ENCODE results near the gene ZDHHC7.
A peak's percentile ranks its signal among the peaks of the same experiment; 100 is the strongest.

ZDHHC7 gene

GRCh38 chr16:85008271-85008670, 3.1 kb downstream of the ZDHHC7 start:
- H3K9me3 ChIP-seq (ENCODE audit: insufficient read depth, low read depth, low read length) = no peaks in the 10 kb centered on the region
- H3K4me3 ChIP-seq (ENCODE audit: low read depth, low read length) = no peak overlapping the region
- no peak overlapping the region for H4K8ac ChIP-seq (ENCODE audit: low read depth, low read length)
- no CpG with 5 or more reads among the region's 3 CpGs for WGBS (ENCODE audit: extremely low coverage, insufficient coverage, insufficient read length)
- DNase-seq = no peak
- H2AFZ ChIP-seq (ENCODE audit: insufficient read depth, low read length, poor library complexity) = no peak overlapping the region
- no peak overlapping the region for H2BK12ac ChIP-seq (ENCODE audit: low read length)
- H3K23ac ChIP-seq (ENCODE audit: low read length) = no peak overlapping the region
- H3K27ac ChIP-seq (ENCODE audit: low read depth, low read length) = no peak overlapping the region
- no peak overlapping the region for H3K18ac ChIP-seq (ENCODE audit: low read length)
- no peaks in the 10 kb centered on the region for H3K27me3 ChIP-seq (ENCODE audit: insufficient read depth, low read length)
- H2BK120ac ChIP-seq (ENCODE audit: insufficient read depth, low read length, poor library complexity) = no peak overlapping the region
- no peak overlapping the region for H3K4me2 ChIP-seq (ENCODE audit: low read length)
- H4K91ac ChIP-seq (ENCODE audit: low read depth, low read length) = no peak overlapping the region
- peaks cover 25 to 29% of the 10 kb centered on the region in 2 experiments for H3K4me1 ChIP-seq (ENCODE audit: control insufficient read depth in 1 of 2, insufficient read depth in 2 of 2, low read length in 2 of 2)
- H3K79me1 ChIP-seq (ENCODE audit: low read length) = peaks cover 15% of the 10 kb centered on the region
- peaks cover 16% of the 10 kb centered on the region for H3K79me2 ChIP-seq (ENCODE audit: control insufficient read depth, insufficient read depth, low read length, poor library complexity)
- no peak overlapping the region for H2AK5ac ChIP-seq (ENCODE audit: low read length)
- no peaks in the 10 kb centered on the region for H3K36me3 ChIP-seq (ENCODE audit: control insufficient read depth in 1 of 2, insufficient read depth in 2 of 2, low read length in 2 of 2)
- H3K4ac ChIP-seq (ENCODE audit: low read depth, low read length) = peak overlapping the region; percentile 73
- H2BK5ac ChIP-seq (ENCODE audit: low read depth, low read length, poor library complexity) = no peak overlapping the region
- no peak overlapping the region for H3K14ac ChIP-seq (ENCODE audit: low read length)
- no peak overlapping the region for H3K9ac ChIP-seq (ENCODE audit: low read length)
- no peak overlapping the region for H4K12ac ChIP-seq (ENCODE audit: low read depth, low read length)

- no peak overlapping the region for H3K4me3 ChIP-seq (ENCODE audit: low read depth, low read length)
- no CpG with 5 or more reads among the region's 7 CpGs for WGBS (ENCODE audit: extremely low coverage, insufficient coverage, insufficient read length)
- peaks cover 19% of the 10 kb centered on the region for H3K79me2 ChIP-seq (ENCODE audit: control insufficient read depth, insufficient read depth, low read length, poor library complexity)
- H3K9ac ChIP-seq (ENCODE audit: low read length) = no peak overlapping the region
- no peak overlapping the region for H2AK5ac ChIP-seq (ENCODE audit: low read length)
- H3K14ac ChIP-seq (ENCODE audit: low read length) = no peak overlapping the region
- H3K9me3 ChIP-seq (ENCODE audit: insufficient read depth, low read depth, low read length) = no peaks in the 10 kb centered on the region
- no peak overlapping the region for H4K91ac ChIP-seq (ENCODE audit: low read depth, low read length)
- H3K18ac ChIP-seq (ENCODE audit: low read length) = no peak overlapping the region
- H3K4ac ChIP-seq (ENCODE audit: low read depth, low read length) = no peak overlapping the region
- no peak overlapping the region for H3K4me2 ChIP-seq (ENCODE audit: low read length)
- H2BK120ac ChIP-seq (ENCODE audit: insufficient read depth, low read length, poor library complexity) = no peak overlapping the region
- H2BK5ac ChIP-seq (ENCODE audit: low read depth, low read length, poor library complexity) = no peak overlapping the region
- no peak overlapping the region for H2AFZ ChIP-seq (ENCODE audit: insufficient read depth, low read length, poor library complexity)
- no peak for DNase-seq
- no peak overlapping the region for H3K27ac ChIP-seq (ENCODE audit: low read depth, low read length)
- H3K27me3 ChIP-seq (ENCODE audit: insufficient read depth, low read length) = no peaks in the 10 kb centered on the region
- H3K79me1 ChIP-seq (ENCODE audit: low read length) = peaks cover 15% of the 10 kb centered on the region
- no peaks in the 10 kb centered on the region for H3K36me3 ChIP-seq (ENCODE audit: control insufficient read depth in 1 of 2, insufficient read depth in 2 of 2, low read length in 2 of 2)
- no peak overlapping the region for H4K8ac ChIP-seq (ENCODE audit: low read depth, low read length)
- peaks cover 28 to 33% of the 10 kb centered on the region in 2 experiments for H3K4me1 ChIP-seq (ENCODE audit: control insufficient read depth in 1 of 2, insufficient read depth in 2 of 2, low read length in 2 of 2)
- H2BK12ac ChIP-seq (ENCODE audit: low read length) = no peak overlapping the region
- no peak overlapping the region for H3K23ac ChIP-seq (ENCODE audit: low read length)
- no peak overlapping the region for H4K12ac ChIP-seq (ENCODE audit: low read depth, low read length)
Observed at GRCh38 chr16:85007496-85008214, 3.7 kb downstream of the ZDHHC7 start.

- no peak overlapping the region for H3K9ac ChIP-seq (ENCODE audit: low read length)
- no peak overlapping the region for H4K8ac ChIP-seq (ENCODE audit: low read depth, low read length)
- H2BK12ac ChIP-seq (ENCODE audit: low read length) = no peak overlapping the region
- H2AK5ac ChIP-seq (ENCODE audit: low read length) = no peak overlapping the region
- H3K79me2 ChIP-seq (ENCODE audit: control insufficient read depth, insufficient read depth, low read length, poor library complexity) = peaks cover 21% of the 10 kb centered on the region
- H3K4me3 ChIP-seq (ENCODE audit: low read depth, low read length) = no peak overlapping the region
- H3K9me3 ChIP-seq (ENCODE audit: insufficient read depth, low read depth, low read length) = no peaks in the 10 kb centered on the region
- no peak overlapping the region for H3K14ac ChIP-seq (ENCODE audit: low read length)
- no CpG with 5 or more reads among the region's 7 CpGs for WGBS (ENCODE audit: extremely low coverage, insufficient coverage, insufficient read length)
- no peak overlapping the region for H2BK5ac ChIP-seq (ENCODE audit: low read depth, low read length, poor library complexity)
- peaks cover 15% of the 10 kb centered on the region for H3K79me1 ChIP-seq (ENCODE audit: low read length)
- H3K27me3 ChIP-seq (ENCODE audit: insufficient read depth, low read length) = no peaks in the 10 kb centered on the region
- no peak overlapping the region for H2BK120ac ChIP-seq (ENCODE audit: insufficient read depth, low read length, poor library complexity)
- H3K4me2 ChIP-seq (ENCODE audit: low read length) = no peak overlapping the region
- no peak overlapping the region for H4K91ac ChIP-seq (ENCODE audit: low read depth, low read length)
- H3K4ac ChIP-seq (ENCODE audit: low read depth, low read length) = no peak overlapping the region
- no peak overlapping the region for H3K23ac ChIP-seq (ENCODE audit: low read length)
- H3K18ac ChIP-seq (ENCODE audit: low read length) = no peak overlapping the region
- no peaks in the 10 kb centered on the region for H3K36me3 ChIP-seq (ENCODE audit: control insufficient read depth in 1 of 2, insufficient read depth in 2 of 2, low read length in 2 of 2)
- no peak overlapping the region for H4K12ac ChIP-seq (ENCODE audit: low read depth, low read length)
- H2AFZ ChIP-seq (ENCODE audit: insufficient read depth, low read length, poor library complexity) = no peak overlapping the region
- no peak for DNase-seq
- no peak overlapping the region for H3K27ac ChIP-seq (ENCODE audit: low read depth, low read length)
- H3K4me1 ChIP-seq (ENCODE audit: control insufficient read depth in 1 of 2, insufficient read depth in 2 of 2, low read length in 2 of 2) = peaks cover 25 to 36% of the 10 kb centered on the region in 2 experiments
Observed at GRCh38 chr16:85006639-85007038, 4.7 kb downstream of the ZDHHC7 start.

- Histone ChIP-seq H3K79me1 (ENCODE audit: low read length) (peaks cover 10% of the 10 kb centered on the region), H2AFZ (ENCODE audit: insufficient read depth, low read length, poor library complexity) (no peak overlapping the region), H2AK5ac (ENCODE audit: low read length) (no peak overlapping the region), H3K4ac (ENCODE audit: low read depth, low read length) (no peak overlapping the region), H3K27ac (ENCODE audit: low read depth, low read length) (peak overlapping the region; percentile 82), H2BK120ac (ENCODE audit: insufficient read depth, low read length, poor library complexity) (no peak overlapping the region), H3K79me2 (ENCODE audit: control insufficient read depth, insufficient read depth, low read length, poor library complexity) (peaks cover 14% of the 10 kb centered on the region), H3K27me3 (ENCODE audit: insufficient read depth, low read length) (no peaks in the 10 kb centered on the region), H4K12ac (ENCODE audit: low read depth, low read length) (no peak overlapping the region), H3K4me1 (ENCODE audit: control insufficient read depth in 1 of 2, insufficient read depth in 2 of 2, low read length in 2 of 2) (peaks cover 27 to 41% of the 10 kb centered on the region in 2 experiments), H3K18ac (ENCODE audit: low read length) (no peak overlapping the region), H3K4me2 (ENCODE audit: low read length) (peak overlapping the region; percentile 20), H3K9ac (ENCODE audit: low read length) (no peak overlapping the region), H4K8ac (ENCODE audit: low read depth, low read length) (no peak overlapping the region), H3K23ac (ENCODE audit: low read length) (no peak overlapping the region), H4K91ac (ENCODE audit: low read depth, low read length) (no peak overlapping the region), H3K14ac (ENCODE audit: low read length) (peak overlapping the region; percentile 66), H3K4me3 (ENCODE audit: low read depth, low read length) (no peak overlapping the region), H3K9me3 (ENCODE audit: insufficient read depth, low read depth, low read length) (no peaks in the 10 kb centered on the region), H2BK5ac (ENCODE audit: low read depth, low read length, poor library complexity) (peak overlapping the region; percentile 42), H2BK12ac (ENCODE audit: low read length) (no peak overlapping the region), H3K36me3 (ENCODE audit: control insufficient read depth in 1 of 2, insufficient read depth in 2 of 2, low read length in 2 of 2) (no peaks in the 10 kb centered on the region)
- DNase-seq = peak; percentile 90 to 98
- no CpG with 5 or more reads among the region's 11 CpGs for WGBS (ENCODE audit: extremely low coverage, insufficient coverage, insufficient read length)
Observed at GRCh38 chr16:85005285-85006069, 5.9 kb downstream of the ZDHHC7 start.
